GM12875 (cell line): Measurements from ENCODE around the gene TUBD1.
A peak's percentile ranks its signal among the peaks of the same experiment; 100 is the strongest.

Experiments
- H3K4me3 ChIP-seq: one replicate; pipeline ENCODE4 v1.5.1; 2011; ENCODE audit warnings: low read depth, low read length, control low read depth
- CTCF ChIP-seq: IDR thresholded peaks from 2 replicates; pipeline ENCODE4 v1.5.1; 2011; ENCODE audit warnings: low read depth, mild to moderate bottlenecking, control low read depth, inconsistent platforms, low read length, moderate library complexity, borderline replicate concordance; ENCODE audit not compliant: insufficient read depth

TUBD1 gene

DNA sequence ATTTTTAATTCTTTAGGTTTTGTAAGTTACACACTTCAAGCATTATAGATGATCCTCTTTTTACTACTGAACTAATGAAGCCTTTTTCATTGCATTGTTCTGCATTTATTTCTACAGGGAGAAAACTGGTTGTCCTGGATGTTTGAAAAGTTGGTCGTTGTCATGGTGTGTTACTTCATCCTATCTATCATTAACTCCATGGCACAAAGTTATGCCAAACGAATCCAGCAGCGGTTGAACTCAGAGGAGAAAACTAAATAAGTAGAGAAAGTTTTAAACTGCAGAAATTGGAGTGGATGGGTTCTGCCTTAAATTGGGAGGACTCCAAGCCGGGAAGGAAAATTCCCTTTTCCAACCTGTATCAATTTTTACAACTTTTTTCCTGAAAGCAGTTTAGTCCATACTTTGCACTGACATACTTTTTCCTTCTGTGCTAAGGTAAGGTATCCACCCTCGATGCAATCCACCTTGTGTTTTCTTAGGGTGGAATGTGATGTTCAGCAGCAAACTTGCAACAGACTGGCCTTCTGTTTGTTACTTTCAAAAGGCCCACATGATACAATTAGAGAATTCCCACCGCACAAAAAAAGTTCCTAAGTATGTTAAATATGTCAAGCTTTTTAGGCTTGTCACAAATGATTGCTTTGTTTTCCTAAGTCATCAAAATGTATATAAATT lies 53.0 kb downstream of the TUBD1 start:
- no peak for TF ChIP-seq CTCF
- peak overlapping the region; percentile 61 for H3K4me3 ChIP-seq

GRCh38 chr17:59838052-59838916 lies 54.5 kb downstream of the TUBD1 start:
- TF ChIP-seq CTCF, result no peak
- H3K4me3 ChIP-seq, result peak overlapping the region; percentile 61

DNA sequence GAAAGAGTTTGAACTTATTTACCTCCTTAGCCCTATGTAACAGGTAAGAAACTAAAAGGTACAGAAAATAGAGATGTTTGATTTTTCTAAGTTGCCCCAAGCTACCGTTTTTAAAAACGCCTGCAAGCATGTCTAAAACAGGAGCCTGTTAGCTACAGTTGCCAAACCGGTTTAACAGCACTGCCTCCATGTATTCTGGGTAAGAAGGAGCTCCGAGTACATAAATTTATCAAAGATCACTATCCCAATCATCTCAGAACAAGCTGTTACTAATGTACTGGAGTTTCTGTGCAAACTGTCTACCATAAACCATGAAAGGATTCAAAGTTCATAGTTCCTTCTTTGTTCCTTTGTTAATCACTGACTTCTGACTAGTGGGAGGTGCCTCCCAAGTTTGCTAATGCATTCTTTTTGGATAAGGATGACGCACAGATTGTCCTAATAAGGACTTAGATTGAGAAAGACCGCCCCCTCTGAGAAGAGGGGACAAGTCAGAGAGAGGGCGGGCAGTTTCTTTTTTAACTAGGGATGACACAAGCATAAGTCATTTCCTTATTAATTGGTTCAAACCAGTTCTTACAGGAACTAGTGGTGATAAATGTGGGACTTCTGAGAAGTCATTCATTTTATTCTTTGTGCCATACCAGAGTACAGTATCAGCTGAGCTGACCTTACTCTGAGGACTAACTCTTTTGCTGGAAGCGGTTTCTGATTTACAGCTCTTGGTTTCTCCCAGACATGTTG lies 55.3 kb downstream of the TUBD1 start:
- TF ChIP-seq CTCF, result no peak
- H3K4me3 ChIP-seq, result no peak overlapping the region

DNA sequence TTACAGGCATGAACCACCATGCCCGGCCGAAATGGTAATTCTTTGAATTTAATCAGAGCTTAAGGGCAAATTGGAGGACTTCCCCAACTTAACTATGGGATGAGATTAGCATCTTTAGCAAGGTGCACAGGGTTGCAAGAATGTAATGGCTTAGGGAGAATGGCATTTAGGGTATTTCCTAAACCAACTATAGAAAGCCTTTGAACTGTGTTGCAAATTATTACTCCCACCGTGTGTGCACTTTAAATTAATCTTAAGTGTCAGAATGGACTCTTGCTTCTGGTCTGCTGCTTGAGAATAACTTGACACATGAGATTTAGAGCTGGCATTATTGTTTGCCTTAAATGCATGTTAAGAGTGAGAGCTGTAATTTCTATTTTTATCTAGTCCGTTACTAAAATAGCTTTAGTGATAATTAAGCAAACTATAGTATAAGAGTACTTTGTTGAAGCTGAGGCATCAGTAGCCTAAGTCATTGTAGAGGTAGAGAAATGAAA lies 59.8 kb downstream of the TUBD1 start:
- TF ChIP-seq CTCF, result no peak

DNA sequence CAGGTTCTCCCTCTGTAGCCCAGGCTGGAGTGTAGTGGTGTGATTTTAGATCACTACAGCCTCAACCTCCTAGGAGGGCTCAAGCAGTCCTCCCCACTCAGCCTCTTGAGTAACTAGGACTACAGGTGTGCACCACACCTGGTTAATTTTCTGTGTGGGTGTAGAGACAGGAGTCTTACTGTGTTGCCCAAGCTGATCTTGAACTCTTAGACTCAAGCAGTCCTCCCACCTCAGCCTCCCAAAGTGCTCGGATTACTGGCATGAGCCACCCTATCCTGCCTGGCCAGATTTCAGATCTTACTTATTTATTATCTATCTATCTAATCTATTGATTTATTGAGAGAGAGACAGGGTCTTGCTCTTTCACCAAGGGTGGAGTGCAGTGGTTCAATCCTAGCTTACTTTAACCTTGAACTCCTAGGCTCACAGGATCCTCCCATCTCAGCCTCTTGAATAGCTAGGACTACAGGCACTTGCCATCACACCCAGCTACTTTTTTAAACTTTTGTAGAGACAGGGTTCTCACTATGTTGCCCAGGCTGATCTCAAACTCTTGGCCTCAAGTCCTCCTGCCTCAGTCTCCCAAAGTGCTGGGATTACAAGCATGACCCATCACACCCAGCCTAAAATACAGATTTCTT lies 61.8 kb downstream of the TUBD1 start:
- no peak overlapping the region for H3K4me3 ChIP-seq
- TF ChIP-seq CTCF, result no peak

More for the DNA sequence above, 59.8 kb downstream of the TUBD1 start:
- no peak overlapping the region for H3K4me3 ChIP-seq

- H3K4me3 ChIP-seq, result no peak overlapping the region
- TF ChIP-seq CTCF, result no peak
Observed at GRCh38 chr17:59830007-59830630, 62.6 kb downstream of the TUBD1 start.
